ENCODE measurements around the gene ACSM3.

- TF ChIP-seq EZH2 (IDR thresholded peaks at IDR 0.05; ENCODE audit: insufficient read depth, poor library complexity, severe bottlenecking): no peak
- no peak for TF ChIP-seq EZH2phosphoT487 (IDR thresholded peaks at IDR 0.05; ENCODE audit: insufficient read depth, low read depth)
Measured at GRCh38 chr16:20838240-20838639, 74.4 kb downstream of the ACSM3 start.
